ENCODE data around the gene DCANP1.
A peak's percentile ranks its signal among the peaks of the same experiment; 100 is the strongest.

The DCANP1 gene

DNA sequence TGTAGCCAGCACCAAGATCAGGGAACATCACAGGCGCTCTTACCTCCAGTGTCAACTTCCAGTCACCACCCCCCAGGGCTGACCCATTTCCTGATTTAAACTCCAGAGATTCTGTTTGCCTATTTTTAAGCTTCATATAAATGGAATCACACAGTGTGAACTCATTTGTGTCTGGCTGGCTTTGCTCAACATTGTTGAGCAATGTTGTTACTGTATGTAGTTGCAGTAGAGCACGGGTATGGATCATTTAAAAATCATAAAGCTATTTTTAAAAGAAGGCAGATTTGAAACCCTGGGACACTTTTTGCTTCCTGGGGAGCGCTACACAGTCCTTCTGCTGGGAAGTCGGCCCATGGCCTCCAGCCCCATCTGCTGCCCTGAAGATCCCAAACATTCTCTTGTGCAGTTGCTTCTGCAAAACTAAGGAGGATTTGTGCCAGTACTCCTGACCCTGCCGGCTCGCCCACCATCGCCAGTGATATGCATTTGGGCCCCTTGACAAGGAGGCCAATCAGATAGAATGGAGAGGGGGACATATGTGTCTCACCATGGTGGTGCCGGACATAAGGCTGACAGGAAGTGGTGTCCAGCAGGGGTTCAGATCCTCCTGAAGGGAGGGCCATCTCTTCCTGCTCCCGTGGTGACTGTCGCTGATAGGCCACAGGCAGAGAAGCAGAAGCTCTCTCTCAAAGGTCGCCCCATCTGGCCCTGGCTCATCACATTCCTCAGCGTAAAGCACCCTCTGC lies 13.3 kb downstream of the DCANP1 start:
- TF ChIP-seq Cebpa-rat (IDR thresholded peaks at IDR 0.05): peak in 9 of 11 experiments; percentile 22 to 90 (median 81); a peak in 16 of 22 replicates
- Histone ChIP-seq H3K9me3 (replicated peaks in 1 of 11) (peaks cover 3 to 10% (median 5%) of the 10 kb centered on the region in 11 experiments), H3K4me3 (peak overlapping the region in 2 of 10 experiments; percentile 3 to 18; a peak in 1 of 20 replicates), H3K4me1 (peaks cover 88 to 100% (median 93%) of the 10 kb centered on the region in 10 experiments), H3K27ac (peak overlapping the region; percentile 52 to 99 (median 91)), H3K4me2 (peak overlapping the region; percentile 86 to 97 (median 91)), H3K36me3 (peaks cover 0 to 3% (median 0%) of the 10 kb centered on the region in 11 experiments; a peak in 2 of 22 replicates), H3K27me3 (no peaks in the 10 kb centered on the region), H3K9ac (peak overlapping the region; percentile 28 to 88 (median 69); a peak in 20 of 22 replicates), H4K20me1 (no peaks in the 10 kb centered on the region)

DNA sequence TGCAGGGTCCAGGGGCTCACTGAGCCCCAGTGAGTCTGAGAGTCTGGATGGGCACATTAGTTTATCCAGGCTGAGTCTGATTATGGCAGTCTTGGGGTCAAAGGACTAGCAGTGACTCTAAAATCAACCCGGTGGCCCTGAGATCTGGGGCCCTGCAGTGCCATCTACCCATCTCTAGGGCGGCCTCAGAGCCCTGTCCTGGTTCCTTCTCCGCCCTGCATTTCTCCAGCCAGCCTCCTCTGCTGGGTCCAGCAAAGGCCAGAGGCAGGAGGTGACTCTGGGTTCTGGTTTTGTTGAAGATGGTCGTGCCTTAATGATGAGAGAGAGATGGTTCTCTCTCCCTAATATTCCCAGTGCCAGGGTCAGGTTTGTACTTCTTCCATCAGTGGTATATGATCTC lies 15.0 kb downstream of the DCANP1 start:
- Histone ChIP-seq H3K4me2 (peak overlapping the region in 10 of 11 experiments; percentile 1 to 97 (median 89); a peak in 18 of 22 replicates), H3K27ac (peak overlapping the region in 10 of 11 experiments; percentile 0 to 99 (median 92); a peak in 17 of 22 replicates)

DNA sequence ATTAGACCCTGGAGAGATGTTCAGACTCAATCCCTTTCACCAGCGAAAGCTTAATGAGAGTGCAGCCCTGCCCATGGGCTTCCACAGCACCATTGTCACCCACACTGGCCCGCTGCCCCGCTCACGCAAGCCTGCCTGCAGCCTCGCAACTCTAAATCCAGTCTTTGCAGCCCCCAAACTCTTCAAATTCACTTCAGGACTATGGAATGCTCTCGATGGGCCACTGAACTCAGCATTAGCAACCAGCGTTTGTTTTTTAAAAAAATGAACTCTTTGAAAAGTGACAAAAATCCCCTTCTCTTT lies 17.1 kb downstream of the DCANP1 start:
- Histone ChIP-seq H3K4me3 (no peak overlapping the region), H3K36me3 (peaks cover 0 to 14% (median 5%) of the 10 kb centered on the region in 11 experiments; a peak in 5 of 22 replicates), H3K9ac (peak overlapping the region in 2 of 11 experiments; percentile 29 to 40; a peak in 3 of 22 replicates), H4K20me1 (no peaks in the 10 kb centered on the region), H3K4me1 (peaks cover 78 to 95% (median 89%) of the 10 kb centered on the region in 10 experiments), H3K9me3 (replicated peaks in 1 of 11) (peaks cover 14 to 26% (median 21%) of the 10 kb centered on the region in 11 experiments), H3K27ac (peak overlapping the region in 7 of 11 experiments; percentile 31 to 90 (median 47); a peak in 12 of 22 replicates), H3K4me2 (peak overlapping the region; percentile 52 to 76 (median 61); a peak in 21 of 22 replicates), H3K27me3 (no peaks in the 10 kb centered on the region)
- TF ChIP-seq Cebpa-rat (IDR thresholded peaks at IDR 0.05): no peak

More for the DNA sequence above, 15.0 kb downstream of the DCANP1 start:
- Histone ChIP-seq H3K9me3 (replicated peaks in 1 of 11) (peaks cover 14 to 26% (median 21%) of the 10 kb centered on the region in 11 experiments), H4K20me1 (no peaks in the 10 kb centered on the region), H3K9ac (peak overlapping the region in 6 of 11 experiments; percentile 12 to 88 (median 26); a peak in 5 of 22 replicates), H3K36me3 (peaks cover 0 to 14% (median 5%) of the 10 kb centered on the region in 11 experiments; a peak in 5 of 22 replicates), H3K4me3 (no peak overlapping the region), H3K27me3 (no peaks in the 10 kb centered on the region), H3K4me1 (peaks cover 78 to 95% (median 89%) of the 10 kb centered on the region in 10 experiments)
- no peak for TF ChIP-seq Cebpa-rat (IDR thresholded peaks at IDR 0.05)

DNA sequence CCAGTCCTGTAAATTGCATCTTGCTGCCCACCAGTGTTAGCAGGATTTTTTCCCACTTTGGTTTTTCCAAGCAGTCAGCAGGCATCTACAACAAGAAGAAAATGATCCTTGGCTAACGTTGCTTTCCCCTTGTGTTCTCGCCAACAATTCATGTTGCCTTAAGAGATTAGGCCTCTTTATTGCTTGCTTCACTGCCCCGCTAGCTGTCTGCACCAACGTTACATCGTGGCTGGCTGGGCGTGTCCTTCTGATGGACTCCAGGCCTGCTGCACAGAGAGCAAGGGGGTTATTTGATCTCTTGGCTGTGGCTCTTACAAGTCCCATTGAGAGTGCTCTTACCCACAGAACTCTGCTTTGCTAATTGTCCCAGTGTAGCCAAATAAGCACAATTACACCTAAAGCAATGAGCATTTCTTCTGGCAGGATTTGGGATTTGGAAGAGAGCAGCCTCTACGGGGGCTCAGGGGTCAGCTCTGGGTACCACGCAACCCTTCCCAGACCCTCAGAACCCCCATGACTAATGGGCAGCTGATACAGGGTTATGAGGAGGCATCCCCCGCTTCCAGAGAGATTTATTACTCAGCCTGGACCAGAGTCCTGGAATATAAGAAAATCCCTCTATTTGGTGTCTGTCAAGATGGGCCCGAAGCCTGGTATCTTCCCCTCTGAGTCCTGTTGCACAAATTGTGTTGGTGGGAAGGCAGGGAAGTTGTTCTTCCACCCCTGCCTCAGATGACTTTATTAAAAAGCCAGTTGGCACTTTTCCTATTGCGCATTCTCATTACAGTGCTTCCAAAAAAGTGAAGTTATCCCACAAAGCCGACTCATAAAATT lies 17.6 kb downstream of the DCANP1 start:
- TF ChIP-seq Cebpa-rat (IDR thresholded peaks at IDR 0.05): no peak
- H3K9ac ChIP-seq: peak overlapping the region in 2 of 11 experiments; percentile 29 to 40; a peak in 3 of 22 replicates
- H3K36me3 ChIP-seq: peaks cover 0 to 14% (median 5%) of the 10 kb centered on the region in 11 experiments; a peak in 5 of 22 replicates
- peaks cover 78 to 95% (median 89%) of the 10 kb centered on the region in 10 experiments for H3K4me1 ChIP-seq
- H3K4me2 ChIP-seq: peak overlapping the region; percentile 52 to 76 (median 61)
- peak overlapping the region in 9 of 11 experiments; percentile 10 to 90 (median 44); a peak in 16 of 22 replicates for H3K27ac ChIP-seq
- no peaks in the 10 kb centered on the region for H3K27me3 ChIP-seq
- peaks cover 14 to 26% (median 21%) of the 10 kb centered on the region in 11 experiments for H3K9me3 ChIP-seq (replicated peaks in 1 of 11)
- H4K20me1 ChIP-seq: no peaks in the 10 kb centered on the region
- no peak overlapping the region; a peak in 2 of 20 replicates for H3K4me3 ChIP-seq

DNA sequence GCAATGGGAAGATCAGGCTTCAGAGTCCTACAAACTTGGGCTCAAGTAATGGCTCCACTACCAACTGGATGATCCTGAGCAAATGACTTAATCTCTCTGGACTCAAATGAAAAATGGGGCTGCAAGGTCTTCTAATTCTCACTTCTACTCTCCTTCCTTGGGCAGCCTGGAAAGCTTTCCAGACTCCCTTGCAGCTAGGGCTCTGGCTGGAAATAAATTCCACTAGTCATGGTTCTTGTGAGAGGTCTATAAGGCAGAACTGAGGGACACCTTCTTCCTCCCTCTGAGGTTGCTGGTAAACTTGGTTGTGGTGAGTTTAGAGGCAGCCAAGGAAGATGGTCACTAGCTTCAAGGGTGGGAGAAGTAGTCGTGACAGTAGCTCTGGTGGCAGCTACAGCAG lies 18.6 kb downstream of the DCANP1 start:
- Histone ChIP-seq H3K4me3 (peak overlapping the region in 6 of 10 experiments; percentile 2 to 49 (median 11); a peak in 5 of 20 replicates), H3K4me2 (peak overlapping the region in 10 of 11 experiments; percentile 52 to 76 (median 62); a peak in 12 of 22 replicates), H3K4me1 (peaks cover 78 to 95% (median 89%) of the 10 kb centered on the region in 10 experiments), H3K27me3 (no peaks in the 10 kb centered on the region), H3K27ac (peak overlapping the region in 9 of 11 experiments; percentile 10 to 90 (median 44); a peak in 10 of 22 replicates), H3K9ac (no peak overlapping the region), H4K20me1 (no peaks in the 10 kb centered on the region), H3K9me3 (replicated peaks in 1 of 11) (peaks cover 14 to 26% (median 21%) of the 10 kb centered on the region in 11 experiments), H3K36me3 (peaks cover 0 to 14% (median 5%) of the 10 kb centered on the region in 11 experiments; a peak in 5 of 22 replicates)
- no peak for TF ChIP-seq Cebpa-rat (IDR thresholded peaks at IDR 0.05)

DNA sequence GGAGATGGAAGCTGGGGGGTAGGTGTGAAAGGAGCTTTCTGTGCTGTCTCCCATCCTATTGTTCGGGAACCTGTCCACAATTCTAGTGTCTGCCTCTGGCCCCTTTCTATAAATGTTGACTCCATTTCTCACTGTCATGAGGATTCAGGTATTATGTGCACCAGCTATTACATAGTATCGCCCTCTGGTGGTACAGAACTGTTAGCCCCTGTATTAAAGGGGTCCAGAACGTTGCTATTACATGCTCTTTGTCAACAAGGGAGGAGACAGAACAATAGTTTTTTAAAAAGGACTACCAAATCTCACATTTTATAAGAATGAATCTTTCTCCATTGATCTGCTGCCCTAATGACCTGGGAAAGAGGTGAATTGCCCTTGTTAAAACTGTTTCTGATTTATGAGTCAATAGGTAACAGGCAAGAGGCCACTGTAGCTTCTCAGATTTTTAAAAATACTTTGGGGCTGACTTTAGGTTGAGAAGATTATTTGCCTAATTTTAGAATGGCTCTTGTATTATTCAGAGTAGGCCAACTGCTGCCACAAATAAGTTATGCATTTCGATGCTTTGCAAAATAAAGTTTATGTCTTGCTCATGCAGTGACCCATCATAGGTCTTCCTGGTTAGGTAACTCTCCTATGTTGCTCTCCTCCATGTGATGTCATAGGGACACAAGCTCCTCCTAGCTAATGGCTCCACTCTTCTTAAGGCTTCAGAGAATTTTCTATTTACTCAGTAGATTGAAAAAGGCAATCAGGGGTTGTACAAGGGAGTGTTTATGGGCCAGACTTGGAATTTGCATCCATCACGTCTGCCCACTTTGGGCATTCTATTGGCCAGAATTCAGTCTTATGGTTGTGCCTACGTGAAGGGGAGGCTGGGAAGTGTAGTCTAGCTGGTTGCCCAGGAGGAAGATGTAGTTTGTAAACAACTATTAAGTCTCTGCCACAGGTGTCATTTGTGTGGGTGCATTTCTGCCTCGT lies 20.8 kb downstream of the DCANP1 start:
- H3K9ac ChIP-seq: peak overlapping the region; percentile 12 to 77 (median 67); a peak in 19 of 22 replicates
- H3K9me3 ChIP-seq (replicated peaks in 1 of 11): peaks cover 14 to 26% (median 21%) of the 10 kb centered on the region in 11 experiments
- no peaks in the 10 kb centered on the region for H4K20me1 ChIP-seq
- H3K4me1 ChIP-seq: peaks cover 68 to 82% (median 78%) of the 10 kb centered on the region in 10 experiments
- peak overlapping the region in 4 of 10 experiments; percentile 7 to 40 (median 26); a peak in 4 of 20 replicates for H3K4me3 ChIP-seq
- peak overlapping the region; percentile 70 to 87 (median 81) for H3K4me2 ChIP-seq
- no peak for TF ChIP-seq Cebpa-rat (IDR thresholded peaks at IDR 0.05)
- H3K27ac ChIP-seq: peak overlapping the region; percentile 59 to 92 (median 83); a peak in 21 of 22 replicates
- H3K36me3 ChIP-seq: peaks cover 0 to 14% (median 5%) of the 10 kb centered on the region in 11 experiments; a peak in 5 of 22 replicates
- H3K27me3 ChIP-seq: no peaks in the 10 kb centered on the region

DNA sequence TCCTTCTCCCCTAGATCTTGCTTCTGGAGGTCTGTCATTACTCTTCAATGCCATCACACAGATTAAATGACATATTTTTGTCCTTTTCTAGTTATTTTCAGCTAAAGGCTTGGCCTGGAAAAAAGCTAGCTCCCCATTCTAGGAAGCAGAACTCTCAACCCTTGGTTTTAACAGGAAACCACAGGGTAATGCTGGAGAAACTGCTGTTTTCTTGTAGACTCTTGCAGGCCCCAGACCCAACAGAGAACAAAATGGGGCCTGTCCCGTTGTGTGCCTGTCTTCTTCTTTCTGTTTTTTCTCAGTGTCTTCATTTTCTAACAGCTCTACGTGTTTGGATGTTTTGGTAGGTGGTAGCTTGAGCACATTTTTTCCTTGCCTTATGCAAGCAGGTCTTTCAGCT lies 21.5 kb downstream of the DCANP1 start:
- Histone ChIP-seq H3K27me3 (no peaks in the 10 kb centered on the region), H4K20me1 (no peaks in the 10 kb centered on the region), H3K4me1 (peaks cover 68 to 77% (median 73%) of the 10 kb centered on the region in 10 experiments), H3K4me3 (peak overlapping the region in 4 of 10 experiments; percentile 7 to 40 (median 26); a peak in 4 of 20 replicates), H3K36me3 (peaks cover 0 to 14% (median 5%) of the 10 kb centered on the region in 11 experiments; a peak in 5 of 22 replicates), H3K9ac (peak overlapping the region; percentile 12 to 77 (median 67); a peak in 19 of 22 replicates), H3K9me3 (replicated peaks in 1 of 11) (peaks cover 14 to 27% (median 21%) of the 10 kb centered on the region in 11 experiments), H3K4me2 (peak overlapping the region; percentile 70 to 87 (median 81)), H3K27ac (peak overlapping the region; percentile 59 to 92 (median 83); a peak in 21 of 22 replicates)
- TF ChIP-seq Cebpa-rat (IDR thresholded peaks at IDR 0.05): no peak

Data from BLaER1 treated with 17β-estradiol and CSF1 and Interleukin-3, amounts not matched to agents 10 nM and 100 nM (cell line).